HL-60 (cell line): ENCODE measurements around the gene BHLHE41.

Source experiments
- DNase-seq, 2 experiments: peaks; one replicate each; pipeline ENCODE4 v3.0.0-alpha.2; 2010 to 2020; ENCODE audit warnings: low read depth in 1 of 2, low spot score in 1 of 2
- H3K27ac ChIP-seq: fragments of 250-450 bp; sonication (Bioruptor Pico); replicated peaks from 2 replicates; pipeline ENCODE4 v1.5.1; 2020; ENCODE audit warnings: mild to moderate bottlenecking, moderate library complexity
- H3K27me3 ChIP-seq: fragments of 250-450 bp; sonication (Bioruptor Pico); 2 replicates; pipeline ENCODE4 v1.5.1; 2021; ENCODE audit warnings: mild to moderate bottlenecking, moderate library complexity; ENCODE audit not compliant: insufficient read depth, poor library complexity, severe bottlenecking
- H3K4me3 ChIP-seq: replicated peaks from 2 replicates; pipeline ENCODE4 v1.5.1; 2011; ENCODE audit warnings: mild to moderate bottlenecking, control low read depth, low read length; ENCODE audit not compliant: insufficient read depth
- GABPA ChIP-seq: IDR thresholded peaks from 2 replicates; pipeline ENCODE4 v1.6.1; 2012; ENCODE audit warnings: low read depth
- POLR2AphosphoS5 ChIP-seq: IDR thresholded peaks from 2 replicates; pipeline ENCODE4 v1.6.1; 2012; ENCODE audit warnings: low read depth
- SPI1 ChIP-seq: IDR thresholded peaks from 2 replicates; pipeline ENCODE4 v1.6.1; 2012; ENCODE audit warnings: low read depth, mild to moderate bottlenecking, borderline replicate concordance
- TF ChIP-seq, protein P1 (sequence below): IDR thresholded peaks from one replicate; pipeline ENCODE4 v1.5.1; 2011; ENCODE audit warnings: low read length, control low read depth, inconsistent platforms; ENCODE audit not compliant: insufficient read depth
- TF ChIP-seq, protein P2 (sequence below): IDR thresholded peaks from 2 replicates; pipeline ENCODE4 v1.6.1; 2012; ENCODE audit warnings: low read depth; ENCODE audit not compliant: insufficient replicate concordance

BHLHE41 gene

DNA sequence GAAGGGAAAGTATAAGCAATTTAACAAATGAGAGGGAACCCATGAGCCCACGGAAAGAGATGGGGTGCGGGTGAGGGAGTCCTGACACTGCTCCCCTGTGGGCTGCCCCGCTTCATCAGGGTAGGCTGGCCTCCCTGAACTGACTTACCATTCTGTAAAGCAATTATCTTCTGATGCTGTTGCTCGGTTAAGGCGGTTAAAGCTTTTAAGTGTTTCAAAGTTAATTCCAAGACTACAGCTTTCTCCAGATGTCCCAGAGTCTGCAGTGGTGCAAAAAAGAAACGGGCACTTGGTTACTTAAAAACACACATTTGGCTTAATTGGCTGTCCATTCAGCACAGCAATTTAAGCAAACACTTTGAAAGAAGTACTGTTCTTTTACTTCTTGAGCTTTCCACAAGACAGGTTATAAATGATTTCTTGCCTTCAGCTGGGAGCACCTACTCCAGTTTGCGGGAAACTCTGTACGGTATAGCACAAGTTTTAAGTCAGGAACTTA lies 1.3 kb downstream of the BHLHE41 start:
- no peak for DNase-seq
- H3K4me3 ChIP-seq = no peak overlapping the region

DNA sequence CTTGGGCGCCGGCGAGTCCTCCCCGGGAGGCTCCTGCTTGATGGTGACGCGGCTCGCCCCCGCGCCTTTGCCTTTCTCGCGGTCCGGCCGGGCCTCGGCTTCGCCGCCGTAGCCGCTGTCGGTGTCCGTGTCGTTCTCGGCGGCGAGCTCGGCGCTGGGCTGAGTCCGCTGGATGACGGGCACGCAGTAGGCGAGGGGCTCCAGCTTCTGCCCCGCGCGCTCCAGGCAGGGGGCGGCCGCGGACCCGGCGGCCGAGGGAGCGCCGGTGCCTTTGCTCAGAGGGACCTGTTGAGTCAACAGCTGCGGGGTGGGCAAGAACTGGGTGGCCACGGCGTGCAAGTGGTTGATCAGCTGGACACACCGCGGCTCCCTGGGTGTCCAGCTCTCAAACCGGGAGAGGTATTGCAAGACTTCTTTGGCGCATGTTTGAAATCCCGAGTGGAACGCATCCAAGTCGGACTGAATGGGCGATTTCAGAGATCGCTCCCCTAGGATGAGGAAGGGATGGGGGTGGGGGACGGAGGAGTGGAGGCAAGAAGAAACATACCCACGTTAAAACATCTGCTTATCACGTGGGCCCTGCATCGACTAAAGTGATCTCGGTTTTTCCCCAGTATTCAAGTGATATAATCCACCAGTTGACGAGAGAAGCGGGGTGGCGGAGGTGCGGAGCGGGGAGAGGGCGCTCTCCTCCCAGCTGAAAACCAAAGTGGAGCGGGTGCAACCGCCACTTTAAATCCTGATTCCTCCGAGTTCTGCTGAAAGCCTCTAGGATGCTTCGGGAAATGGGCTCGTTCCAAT lies 2.0 kb downstream of the BHLHE41 start:
- DNase-seq = peak in 1 of 2 experiments; percentile 53
- Histone ChIP-seq H3K27me3 (peaks cover 37% of the 10 kb centered on the region), H3K27ac (no peak overlapping the region), H3K4me3 (peak overlapping the region; percentile 46)
- TF ChIP-seq, protein P1, sequence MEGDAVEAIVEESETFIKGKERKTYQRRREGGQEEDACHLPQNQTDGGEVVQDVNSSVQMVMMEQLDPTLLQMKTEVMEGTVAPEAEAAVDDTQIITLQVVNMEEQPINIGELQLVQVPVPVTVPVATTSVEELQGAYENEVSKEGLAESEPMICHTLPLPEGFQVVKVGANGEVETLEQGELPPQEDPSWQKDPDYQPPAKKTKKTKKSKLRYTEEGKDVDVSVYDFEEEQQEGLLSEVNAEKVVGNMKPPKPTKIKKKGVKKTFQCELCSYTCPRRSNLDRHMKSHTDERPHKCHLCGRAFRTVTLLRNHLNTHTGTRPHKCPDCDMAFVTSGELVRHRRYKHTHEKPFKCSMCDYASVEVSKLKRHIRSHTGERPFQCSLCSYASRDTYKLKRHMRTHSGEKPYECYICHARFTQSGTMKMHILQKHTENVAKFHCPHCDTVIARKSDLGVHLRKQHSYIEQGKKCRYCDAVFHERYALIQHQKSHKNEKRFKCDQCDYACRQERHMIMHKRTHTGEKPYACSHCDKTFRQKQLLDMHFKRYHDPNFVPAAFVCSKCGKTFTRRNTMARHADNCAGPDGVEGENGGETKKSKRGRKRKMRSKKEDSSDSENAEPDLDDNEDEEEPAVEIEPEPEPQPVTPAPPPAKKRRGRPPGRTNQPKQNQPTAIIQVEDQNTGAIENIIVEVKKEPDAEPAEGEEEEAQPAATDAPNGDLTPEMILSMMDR = no peak
- TF ChIP-seq GABPA (no peak), SPI1 (no peak), POLR2AphosphoS5 (no peak)
- TF ChIP-seq, protein P2, sequence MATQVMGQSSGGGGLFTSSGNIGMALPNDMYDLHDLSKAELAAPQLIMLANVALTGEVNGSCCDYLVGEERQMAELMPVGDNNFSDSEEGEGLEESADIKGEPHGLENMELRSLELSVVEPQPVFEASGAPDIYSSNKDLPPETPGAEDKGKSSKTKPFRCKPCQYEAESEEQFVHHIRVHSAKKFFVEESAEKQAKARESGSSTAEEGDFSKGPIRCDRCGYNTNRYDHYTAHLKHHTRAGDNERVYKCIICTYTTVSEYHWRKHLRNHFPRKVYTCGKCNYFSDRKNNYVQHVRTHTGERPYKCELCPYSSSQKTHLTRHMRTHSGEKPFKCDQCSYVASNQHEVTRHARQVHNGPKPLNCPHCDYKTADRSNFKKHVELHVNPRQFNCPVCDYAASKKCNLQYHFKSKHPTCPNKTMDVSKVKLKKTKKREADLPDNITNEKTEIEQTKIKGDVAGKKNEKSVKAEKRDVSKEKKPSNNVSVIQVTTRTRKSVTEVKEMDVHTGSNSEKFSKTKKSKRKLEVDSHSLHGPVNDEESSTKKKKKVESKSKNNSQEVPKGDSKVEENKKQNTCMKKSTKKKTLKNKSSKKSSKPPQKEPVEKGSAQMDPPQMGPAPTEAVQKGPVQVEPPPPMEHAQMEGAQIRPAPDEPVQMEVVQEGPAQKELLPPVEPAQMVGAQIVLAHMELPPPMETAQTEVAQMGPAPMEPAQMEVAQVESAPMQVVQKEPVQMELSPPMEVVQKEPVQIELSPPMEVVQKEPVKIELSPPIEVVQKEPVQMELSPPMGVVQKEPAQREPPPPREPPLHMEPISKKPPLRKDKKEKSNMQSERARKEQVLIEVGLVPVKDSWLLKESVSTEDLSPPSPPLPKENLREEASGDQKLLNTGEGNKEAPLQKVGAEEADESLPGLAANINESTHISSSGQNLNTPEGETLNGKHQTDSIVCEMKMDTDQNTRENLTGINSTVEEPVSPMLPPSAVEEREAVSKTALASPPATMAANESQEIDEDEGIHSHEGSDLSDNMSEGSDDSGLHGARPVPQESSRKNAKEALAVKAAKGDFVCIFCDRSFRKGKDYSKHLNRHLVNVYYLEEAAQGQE = no peak

More for the DNA sequence above, 1.3 kb downstream of the BHLHE41 start:
- peaks cover 39% of the 10 kb centered on the region for H3K27me3 ChIP-seq
- no peak overlapping the region for H3K27ac ChIP-seq
- TF ChIP-seq GABPA = no peak
- TF ChIP-seq, protein P1 = no peak
- TF ChIP-seq SPI1 = no peak
- TF ChIP-seq, protein P2 = no peak
- TF ChIP-seq POLR2AphosphoS5 = no peak

DNA sequence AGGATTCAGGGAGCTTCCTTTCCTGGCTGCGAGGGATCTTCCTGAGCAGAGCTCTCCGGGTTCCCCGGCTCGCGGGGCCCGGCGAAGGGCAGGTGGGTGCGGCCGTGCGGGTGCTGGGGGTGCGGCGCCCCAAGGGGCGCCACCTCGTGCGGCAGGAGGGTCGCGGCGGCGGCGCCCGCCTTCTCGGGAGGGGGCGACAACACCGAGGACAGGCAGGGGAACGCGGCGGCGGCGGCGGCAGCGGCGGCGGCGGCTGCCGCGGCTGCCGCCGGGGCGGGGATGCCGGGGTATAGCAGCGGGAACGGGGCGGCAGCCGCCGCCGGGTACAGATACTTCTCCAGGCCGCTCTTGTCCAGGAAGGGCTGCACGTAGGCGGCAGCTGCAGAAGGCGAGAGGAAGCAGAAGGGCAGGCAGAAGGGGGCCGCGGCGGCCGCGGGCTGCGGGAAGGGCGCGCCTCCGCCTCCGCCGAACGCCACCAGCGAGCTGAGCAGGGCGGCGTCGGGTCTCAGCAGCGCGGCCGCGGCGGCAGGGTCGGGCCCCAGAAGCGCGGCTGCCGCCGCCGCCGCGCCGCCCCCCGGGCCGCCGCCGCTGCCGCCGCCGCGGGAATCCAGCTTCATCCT lies 2.7 kb downstream of the BHLHE41 start:
- peak overlapping the region; percentile 46 for H3K4me3 ChIP-seq
- peak in 1 of 2 experiments; percentile 52 for DNase-seq

More for the DNA sequence above, 2.7 kb downstream of the BHLHE41 start:
- TF ChIP-seq, protein P2 = no peak
- TF ChIP-seq, protein P1 = no peak
- no peak for TF ChIP-seq POLR2AphosphoS5
- TF ChIP-seq SPI1 = no peak
- TF ChIP-seq GABPA = no peak
- peaks cover 33% of the 10 kb centered on the region for H3K27me3 ChIP-seq
- no peak overlapping the region for H3K27ac ChIP-seq
